AG10803 (cell line): ENCODE measurements around the gene WDR33.
"Not testable (repeated sequence)": the region's sequence is repeated elsewhere in the genome, so short reads cannot be mapped to it uniquely, and the experiment has no call there.

Source experiments
- DNase-seq: peaks from one replicate; pipeline ENCODE4 v3.0.0; 2010; ENCODE audit warnings: low read depth
- H3K4me3 ChIP-seq: 2 replicates; pipeline ENCODE4 v1.5.1; 2011; ENCODE audit warnings: mild to moderate bottlenecking, low read length, control low read depth
- TF ChIP-seq, protein P1 (sequence below): conservative IDR thresholded peaks from 2 replicates; pipeline ENCODE4 v1.5.1; 2011; ENCODE audit warnings: mild to moderate bottlenecking, low read length, control low read depth, inconsistent platforms

Gene WDR33

DNA sequence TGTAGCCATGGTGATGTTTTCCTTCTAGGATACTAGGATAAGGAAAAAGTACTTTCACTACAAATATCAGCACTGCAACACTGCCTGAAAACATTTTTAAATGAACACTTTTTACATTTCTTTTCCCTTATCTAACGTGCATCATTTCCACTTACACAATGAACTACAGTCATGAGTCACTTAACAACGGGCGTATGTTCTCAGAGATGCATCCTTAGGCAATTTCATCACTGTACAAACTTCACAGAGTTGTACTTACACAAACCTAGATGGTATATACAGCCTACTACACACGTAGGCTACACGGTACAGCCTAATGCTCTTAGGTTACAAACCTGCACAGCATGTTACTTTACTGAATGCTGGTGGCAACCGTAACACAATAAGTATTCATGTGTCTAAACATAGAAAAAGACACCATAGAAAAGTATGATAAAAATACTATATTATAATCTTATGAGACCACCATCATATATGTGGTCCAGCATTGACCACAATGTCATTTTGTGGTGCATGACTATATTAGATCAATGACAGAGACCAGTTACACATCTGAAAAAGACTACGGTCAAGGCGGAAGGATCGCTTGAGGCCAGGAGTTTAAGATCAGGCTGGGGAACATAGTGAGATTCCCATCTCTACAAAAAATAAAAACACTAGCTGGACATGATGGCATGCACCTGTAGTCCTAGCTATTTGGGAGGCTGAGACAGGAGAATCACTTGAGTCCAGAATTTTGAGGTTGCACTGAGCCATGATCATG, 39.8 kb downstream of the WDR33 start:
- TF ChIP-seq, protein P1, sequence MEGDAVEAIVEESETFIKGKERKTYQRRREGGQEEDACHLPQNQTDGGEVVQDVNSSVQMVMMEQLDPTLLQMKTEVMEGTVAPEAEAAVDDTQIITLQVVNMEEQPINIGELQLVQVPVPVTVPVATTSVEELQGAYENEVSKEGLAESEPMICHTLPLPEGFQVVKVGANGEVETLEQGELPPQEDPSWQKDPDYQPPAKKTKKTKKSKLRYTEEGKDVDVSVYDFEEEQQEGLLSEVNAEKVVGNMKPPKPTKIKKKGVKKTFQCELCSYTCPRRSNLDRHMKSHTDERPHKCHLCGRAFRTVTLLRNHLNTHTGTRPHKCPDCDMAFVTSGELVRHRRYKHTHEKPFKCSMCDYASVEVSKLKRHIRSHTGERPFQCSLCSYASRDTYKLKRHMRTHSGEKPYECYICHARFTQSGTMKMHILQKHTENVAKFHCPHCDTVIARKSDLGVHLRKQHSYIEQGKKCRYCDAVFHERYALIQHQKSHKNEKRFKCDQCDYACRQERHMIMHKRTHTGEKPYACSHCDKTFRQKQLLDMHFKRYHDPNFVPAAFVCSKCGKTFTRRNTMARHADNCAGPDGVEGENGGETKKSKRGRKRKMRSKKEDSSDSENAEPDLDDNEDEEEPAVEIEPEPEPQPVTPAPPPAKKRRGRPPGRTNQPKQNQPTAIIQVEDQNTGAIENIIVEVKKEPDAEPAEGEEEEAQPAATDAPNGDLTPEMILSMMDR, result no peak
- peak; percentile 79 for DNase-seq
- no peak overlapping the region for H3K4me3 ChIP-seq

DNA sequence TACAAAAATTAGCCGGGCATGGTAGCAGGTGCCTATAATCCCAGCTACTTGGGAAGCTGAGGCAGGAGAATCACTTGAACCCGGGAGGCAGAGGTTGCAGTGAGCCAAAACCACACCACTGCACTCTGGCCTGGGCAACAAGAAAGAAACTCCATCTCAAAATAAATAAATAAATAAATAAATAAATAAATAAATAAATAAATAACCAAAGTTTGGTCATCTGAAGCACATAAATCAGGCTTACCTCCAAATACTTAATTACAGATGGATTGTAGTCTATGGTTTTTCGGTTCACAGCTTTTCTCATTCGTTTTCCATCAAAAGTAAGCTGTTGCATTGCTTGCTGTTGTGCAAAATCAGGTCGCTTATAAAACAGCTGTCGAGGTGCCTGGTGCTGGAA, 40.4 kb downstream of the WDR33 start:
- not testable (repeated sequence) for DNase-seq, H3K4me3 ChIP-seq

DNA sequence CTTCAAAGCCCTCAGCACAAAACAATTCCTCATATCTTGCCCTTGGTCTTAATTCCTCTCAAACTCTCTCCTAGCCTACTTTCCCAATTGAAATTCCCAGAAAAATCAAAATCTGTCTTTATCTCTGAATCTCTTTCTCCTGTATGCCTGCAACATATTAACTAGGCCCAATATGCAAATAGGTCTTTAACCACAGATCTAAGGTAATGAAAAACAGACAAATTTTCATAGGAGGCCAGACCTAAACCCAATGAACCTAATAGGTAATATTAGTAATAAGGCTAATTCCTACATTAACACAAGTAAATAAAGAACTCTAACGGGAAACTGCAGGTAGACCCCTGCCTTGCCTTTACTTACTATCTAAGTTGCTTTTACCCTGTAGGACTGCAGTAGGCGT, 41.4 kb downstream of the WDR33 start:
- no peak for DNase-seq
- TF ChIP-seq, protein P1, result no peak
- H3K4me3 ChIP-seq, result no peak overlapping the region

DNA sequence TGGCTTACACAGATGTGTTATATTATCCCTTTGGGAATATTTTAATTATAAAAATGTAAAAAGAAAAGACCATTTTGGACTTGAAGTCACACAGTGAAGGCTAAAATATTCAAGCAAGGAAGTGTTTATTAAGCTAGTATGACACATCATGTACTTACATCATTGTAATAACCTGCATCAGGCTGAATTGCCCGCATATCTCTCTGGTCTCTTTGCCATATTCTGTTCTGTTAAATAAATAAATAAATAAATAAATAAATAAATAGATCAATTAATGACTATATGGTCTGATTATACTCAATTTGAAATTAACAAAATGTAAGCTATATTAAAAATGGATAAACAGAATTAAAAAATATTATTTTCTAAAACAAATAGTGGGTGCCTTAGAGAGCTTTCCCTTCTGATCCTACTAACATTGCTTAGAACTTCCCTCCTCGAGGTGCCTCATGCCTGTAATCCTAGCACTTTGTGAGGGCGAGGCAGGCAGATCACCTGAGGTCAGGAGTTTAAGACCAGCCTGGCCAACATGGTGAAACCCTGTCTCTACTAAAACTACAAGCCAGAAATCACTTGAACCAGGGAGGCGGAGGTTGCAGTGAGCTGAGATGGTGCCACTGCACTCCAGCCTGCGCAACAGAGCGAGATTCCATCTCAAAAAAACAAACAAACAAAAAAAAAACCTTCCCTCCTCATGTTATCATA, 42.0 kb downstream of the WDR33 start:
- no peak overlapping the region for H3K4me3 ChIP-seq
- no peak for DNase-seq
- TF ChIP-seq, protein P1, result no peak

DNA sequence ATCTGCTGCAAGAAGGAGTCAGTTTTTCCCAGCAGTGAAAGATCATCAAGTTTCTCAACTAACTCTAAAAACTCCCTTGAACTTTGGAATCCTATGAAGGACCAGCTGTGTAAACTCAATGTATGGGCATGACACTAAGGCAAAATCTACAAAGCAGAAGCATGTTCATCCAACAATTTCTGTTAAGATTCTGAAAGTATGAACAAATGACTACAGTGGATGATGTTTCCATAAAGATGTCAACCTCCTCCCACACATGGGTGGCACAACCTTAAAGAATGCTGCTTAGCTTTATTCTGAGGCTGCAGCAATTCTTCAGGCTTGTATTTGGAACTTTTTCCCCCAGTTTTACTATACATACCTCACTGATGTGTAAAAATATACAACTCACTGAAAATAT, 47.2 kb downstream of the WDR33 start:
- H3K4me3 ChIP-seq, result no peak overlapping the region
- TF ChIP-seq, protein P1, result no peak
- peak; percentile 37 for DNase-seq

DNA sequence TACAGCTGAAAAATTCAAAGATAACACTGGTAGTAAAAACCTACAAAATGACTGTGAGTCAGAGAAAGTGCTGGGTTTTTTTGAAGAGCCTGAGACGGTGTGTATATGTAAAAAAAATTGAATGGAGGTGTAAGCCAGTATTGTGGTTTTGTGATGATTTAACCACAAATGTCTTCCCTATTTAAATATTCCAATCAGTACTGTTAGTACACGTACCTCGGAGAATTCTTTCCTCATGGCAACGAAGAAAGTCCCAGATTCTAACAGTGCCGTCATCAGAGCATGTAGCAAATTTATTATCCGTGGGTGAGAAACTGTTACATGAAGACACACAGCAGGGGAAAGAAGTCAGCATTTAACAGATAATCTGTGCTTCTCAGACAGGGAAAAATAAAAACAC, 48.1 kb downstream of the WDR33 start:
- H3K4me3 ChIP-seq, result no peak overlapping the region
- TF ChIP-seq, protein P1, result no peak
- DNase-seq, result no peak

DNA sequence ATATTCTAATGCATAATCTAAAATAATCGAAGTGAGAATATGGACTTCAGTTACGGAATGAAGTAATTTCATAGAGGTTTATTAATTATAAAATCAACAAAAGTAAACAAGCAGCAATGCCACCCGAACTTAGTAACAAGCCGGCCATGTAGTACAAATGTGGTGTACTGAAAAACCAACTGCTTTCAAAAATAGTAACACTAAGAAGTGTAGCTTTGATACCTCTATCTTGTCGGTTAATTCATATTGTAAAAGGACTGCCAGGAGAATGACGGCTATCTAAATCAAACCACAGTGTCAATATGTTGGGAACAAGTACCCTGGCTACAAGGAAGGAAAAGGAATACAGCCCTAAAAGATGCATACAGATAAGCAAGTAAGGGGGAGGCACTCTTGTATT, 48.5 kb downstream of the WDR33 start:
- no peak overlapping the region for H3K4me3 ChIP-seq
- TF ChIP-seq, protein P1, result no peak
- DNase-seq, result no peak
